H1 (cell line): Measurements from ENCODE around the gene RNF157. TPM values are rescaled to one million over a fixed set of nuclear protein-coding genes. Genes with fewer than 3 reads are reported as not detected.

Experiments used
- CTCF ChIA-PET: fragments of 300-600 bp; sonication (Branson Sonifier 250); formaldehyde crosslinking; loops from one replicate; lab custom pipeline; 2021; ENCODE audit not compliant: partially characterized antibody; lab: Charles Lee
- POLR2A ChIA-PET: fragments of 300-600 bp; sonication (Branson Sonifier 250); formaldehyde crosslinking; loops from one replicate; lab custom pipeline; 2021; ENCODE audit warnings: inconsistent platforms; ENCODE audit not compliant: partially characterized antibody; lab: Charles Lee
- DNase-seq, 2 experiments: peaks; one replicate each; pipeline versions ENCODE4 v3.0.0 to v3.0.0-alpha.2; 2010 to 2022; ENCODE audit warnings: low spot score in 2 of 2, low read depth in 1 of 2, mixed read lengths in 1 of 2
- FAIRE-seq: peaks from 2 replicates; lab custom pipeline; 2011; peaks lifted over from hg19 to GRCh38; lab: Jason Lieb, UNC
- H2AFZ ChIP-seq: 2 replicates; pipeline ENCODE4 v1.8.1; 2012; ENCODE audit warnings: low read length, inconsistent platforms
- H2AK5ac ChIP-seq: 2 replicates; pipeline ENCODE4 v1.6.1; 2013; ENCODE audit warnings: low read depth, low read length
- H2BK120ac ChIP-seq: replicated peaks from 2 replicates; pipeline ENCODE3; 2013; ENCODE audit warnings: low read depth, low read length, inconsistent platforms
- H2BK12ac ChIP-seq: 2 replicates; pipeline ENCODE4 v1.6.1; 2013; ENCODE audit warnings: low read depth, low read length
- H2BK15ac ChIP-seq: 2 replicates; pipeline ENCODE4 v1.6.1; 2013; ENCODE audit warnings: low read length
- H2BK20ac ChIP-seq: 2 replicates; pipeline ENCODE4 v1.6.1; 2013; ENCODE audit warnings: low read length
- H2BK5ac ChIP-seq: 2 replicates; pipeline ENCODE4 v1.6.1; 2013; ENCODE audit warnings: low read depth, low read length
- H3K14ac ChIP-seq: 2 replicates; pipeline ENCODE4 v1.6.1; 2013; ENCODE audit warnings: inconsistent platforms; ENCODE audit not compliant: insufficient read length
- H3K18ac ChIP-seq: 2 replicates; pipeline ENCODE4 v1.6.1; 2013; ENCODE audit warnings: low read length; ENCODE audit errors: extremely low read depth
- H3K23ac ChIP-seq: 2 replicates; pipeline ENCODE4 v1.6.1; 2013; ENCODE audit warnings: inconsistent platforms; ENCODE audit not compliant: insufficient read length
- H3K23me2 ChIP-seq: 2 replicates; pipeline ENCODE4 v1.6.1; 2013; ENCODE audit warnings: low read depth, low read length
- H3K27ac ChIP-seq: 2 replicates; pipeline ENCODE4 v1.6.1; 2011; ENCODE audit warnings: low read depth, low read length, inconsistent platforms
- H3K27me3 ChIP-seq, 4 experiments: replicated peaks in 1 of 4; 1 replicate in 1 of 4; 2 replicates in 3 of 4; pipeline versions ENCODE4 v1.6.1 to v1.8.1; 2011 to 2013; ENCODE audit warnings: low read length in 3 of 4, mild to moderate bottlenecking in 3 of 4, inconsistent platforms in 2 of 4, mixed read lengths in 2 of 4, moderate library complexity in 1 of 4; ENCODE audit not compliant: control insufficient read depth in 3 of 4, insufficient read depth in 3 of 4; ENCODE audit errors: extremely low read depth in 1 of 4
- H3K36me3 ChIP-seq, 4 experiments: 2 replicates each; pipeline versions ENCODE4 v1.6.1 to v1.8.1; 2011 to 2013; ENCODE audit warnings: mild to moderate bottlenecking in 4 of 4, low read length in 3 of 4, moderate library complexity in 2 of 4, control low read depth in 1 of 4, inconsistent platforms in 1 of 4; ENCODE audit not compliant: insufficient read depth in 4 of 4, control insufficient read depth in 2 of 4
- H3K4ac ChIP-seq: replicated peaks from 2 replicates; pipeline ENCODE3; 2013; ENCODE audit warnings: low read length, low read depth, mixed read lengths, inconsistent platforms; ENCODE audit not compliant: insufficient read length
- H3K4me1 ChIP-seq, 4 experiments: replicated peaks in 1 of 4; 1 replicate in 1 of 4; 2 replicates in 3 of 4; pipeline versions ENCODE4 v1.6.1 to v1.8.1; 2011 to 2013; ENCODE audit warnings: low read length in 3 of 4, inconsistent platforms in 2 of 4, mixed read lengths in 1 of 4; ENCODE audit not compliant: insufficient read depth in 4 of 4, control insufficient read depth in 3 of 4
- H3K4me2 ChIP-seq, 2 experiments: 2 replicates each; pipeline versions ENCODE4 v1.6.1 to v1.8.1; 2011 to 2013; ENCODE audit warnings: low read depth in 2 of 2, low read length in 2 of 2, control low read depth in 1 of 2, inconsistent platforms in 1 of 2, mild to moderate bottlenecking in 1 of 2; ENCODE audit not compliant: insufficient read depth in 1 of 2
- H3K4me3 ChIP-seq, 4 experiments: fragments of 200-600, 300-600 bp in 1 of 4; sonication (generic), shearing (Covaris generic), sonication (Bioruptor Twin) in 1 of 4; 2 replicates each; pipeline versions ENCODE4 v1.5.1 to v1.8.1; 2011 to 2016; ENCODE audit warnings: low read length in 4 of 4, low read depth in 3 of 4, control low read depth in 2 of 4, inconsistent platforms in 2 of 4, mild to moderate bottlenecking in 2 of 4, mixed read lengths in 1 of 4, moderate library complexity in 1 of 4; ENCODE audit not compliant: insufficient read depth in 2 of 4; ENCODE audit errors: extremely low read depth in 1 of 4
- H3K56ac ChIP-seq: replicated peaks from 2 replicates; pipeline ENCODE3; 2013; ENCODE audit warnings: low read depth, mild to moderate bottlenecking, mixed read lengths, low read length, inconsistent platforms; ENCODE audit not compliant: insufficient read length
- H3K79me1 ChIP-seq: 2 replicates; pipeline ENCODE4 v1.6.1; 2013; ENCODE audit warnings: low read depth, low read length, control low read depth
- H3K79me2 ChIP-seq, 2 experiments: 2 replicates each; pipeline versions ENCODE4 v1.6.1 to v1.8.1; 2012 to 2013; ENCODE audit warnings: low read length in 2 of 2, mild to moderate bottlenecking in 2 of 2, inconsistent platforms in 1 of 2; ENCODE audit not compliant: insufficient read depth in 2 of 2, control insufficient read depth in 1 of 2
- H3K9ac ChIP-seq, 4 experiments: replicated peaks in 1 of 4; 1 replicate in 1 of 4; 2 replicates in 3 of 4; pipeline versions ENCODE4 v1.6.1 to v1.8.1; 2011 to 2013; ENCODE audit warnings: low read depth in 3 of 4, low read length in 3 of 4, control low read depth in 2 of 4, mild to moderate bottlenecking in 2 of 4, moderate library complexity in 2 of 4, inconsistent platforms in 1 of 4; ENCODE audit errors: extremely low read depth in 1 of 4
- H3K9me3 ChIP-seq, 2 experiments: 2 replicates each; pipeline versions ENCODE4 v1.6.1 to v1.8.1; 2012 to 2013; ENCODE audit warnings: mild to moderate bottlenecking in 2 of 2, moderate library complexity in 2 of 2, control low read depth in 1 of 2, inconsistent platforms in 1 of 2, low read depth in 1 of 2, low read length in 1 of 2, mixed read lengths in 1 of 2; ENCODE audit not compliant: insufficient read depth in 2 of 2
- H4K20me1 ChIP-seq, 2 experiments: replicated peaks in 1 of 2; 2 replicates each; pipeline versions ENCODE3 to v1.8.1; 2011 to 2013; ENCODE audit warnings: inconsistent platforms in 2 of 2, low read length in 2 of 2, mild to moderate bottlenecking in 1 of 2; ENCODE audit not compliant: insufficient read depth in 2 of 2, control insufficient read depth in 1 of 2
- H4K5ac ChIP-seq: 2 replicates; pipeline ENCODE4 v1.6.1; 2013; ENCODE audit warnings: low read length, low read depth, mixed read lengths, inconsistent platforms; ENCODE audit not compliant: insufficient read length
- H4K8ac ChIP-seq: 2 replicates; pipeline ENCODE4 v1.8.0; 2013; ENCODE audit warnings: mild to moderate bottlenecking, moderate library complexity, low read length, inconsistent platforms; ENCODE audit not compliant: insufficient read depth; ENCODE audit errors: extremely low read depth
- H4K91ac ChIP-seq: replicated peaks from 2 replicates; pipeline ENCODE3; 2013; ENCODE audit warnings: low read length, mixed read lengths, inconsistent platforms; ENCODE audit not compliant: insufficient read length
- CTBP2 ChIP-seq: IDR thresholded peaks from 2 replicates; pipeline ENCODE4 v1.7.0; 2011; ENCODE audit warnings: borderline replicate concordance, mild to moderate bottlenecking, moderate library complexity, mixed read lengths, low read length; ENCODE audit not compliant: insufficient read depth, insufficient read length
- GTF2F1 ChIP-seq: IDR thresholded peaks from 2 replicates; pipeline ENCODE4 v1.6.1; 2012; ENCODE audit warnings: low read depth, low read length, improper control_type of control experiment, borderline replicate concordance
- JUN ChIP-seq: IDR thresholded peaks from 2 replicates; pipeline ENCODE4 v1.6.1; 2011; ENCODE audit warnings: low read depth, mild to moderate bottlenecking, improper control_type of control experiment, low read length
- TAF1 ChIP-seq: IDR thresholded peaks from 2 replicates; pipeline ENCODE4 v1.6.1; 2011; ENCODE audit warnings: mild to moderate bottlenecking, low read depth, low read length
- TCF12 ChIP-seq: IDR thresholded peaks from 2 replicates; pipeline ENCODE4 v1.6.1; 2011; ENCODE audit warnings: low read depth, mild to moderate bottlenecking, low read length
- polyA plus RNA-seq, 7 experiments: library from polyadenylated mRNA; depleted of rRNA in 3 of 7; stranded (reverse) in 5 of 7; unstranded in 2 of 7; fragments of >200 nt in 5 of 7; fragments of 200-250 nt in 2 of 7; gene quantifications; 1 replicate in 5 of 7; 2 replicates in 1 of 7; 4 replicates in 1 of 7; pipeline versions ENCODE4 v1.2.1 to v1.2.3, GENCODE V29; 2011 to 2013; ENCODE audit warnings: missing spikeins in 2 of 7, mixed read lengths in 2 of 7
- total RNA-seq: library from RNA; stranded (reverse); fragmentation: NEBNext Ultra II Directional; extraction: Animal tissue kit (Norgen Biotek cat#: 25700); gene quantifications from 2 replicates; pipeline ENCODE4 v1.2.1, GENCODE V29; 2021

RNF157 gene
- total and polyA plus RNA-seq, 2 of the 8 experiments (the other 6 are each of a cell fraction or from before 2014, with no cell fraction given) = 13.4 to 16.7 TPM

DNA sequence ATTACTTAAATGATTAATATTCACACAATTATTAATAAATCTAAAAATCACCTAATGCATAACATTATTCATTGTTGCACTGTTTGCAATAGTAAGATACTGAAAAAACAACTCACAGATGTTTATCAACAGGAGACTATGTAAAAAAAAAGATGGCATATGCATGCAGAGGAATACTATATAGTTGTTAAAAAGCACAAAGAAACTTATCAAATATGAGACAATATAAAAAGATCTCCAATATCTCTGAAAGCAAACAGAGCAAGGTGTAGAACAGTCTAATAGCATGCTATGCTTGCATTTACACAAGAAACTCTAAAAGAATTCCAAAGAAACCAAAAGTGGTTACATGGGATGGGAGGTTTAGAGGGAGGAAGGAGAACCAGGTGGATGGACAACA lies 3.7 kb downstream of the RNF157 start:
- Histone ChIP-seq H3K23ac (no peak overlapping the region), H2BK5ac (no peak overlapping the region), H3K23me2 (peaks cover 11% of the 10 kb centered on the region), H3K4me2 (no peak overlapping the region), H2BK120ac (no peak overlapping the region), H3K4ac (no peak overlapping the region), H3K27me3 (peaks cover 5 to 31% (median 21%) of the 10 kb centered on the region in 4 experiments), H2BK20ac (no peak overlapping the region), H3K14ac (no peak overlapping the region), H2BK15ac (no peak overlapping the region), H4K91ac (no peak overlapping the region), H4K20me1 (no peaks in the 10 kb centered on the region), H3K4me3 (no peak overlapping the region), H3K56ac (no peak overlapping the region), H3K4me1 (peaks cover 0 to 6% (median 4%) of the 10 kb centered on the region in 4 experiments; a peak in 5 of 7 replicates), H3K9ac (no peak overlapping the region), H3K36me3 (no peaks in the 10 kb centered on the region), H3K79me2 (0 out of 4 replicates have a peak, but pooled peaks cover 0 to 2% of the 10 kb centered on the region in 2 experiments), H2AK5ac (no peak overlapping the region), H3K9me3 (no peaks in the 10 kb centered on the region), H3K18ac (no peak overlapping the region), H3K79me1 (no peaks in the 10 kb centered on the region), H2AFZ (no peak overlapping the region), H4K5ac (no peak overlapping the region), H2BK12ac (no peak overlapping the region), H3K27ac (no peak overlapping the region), H4K8ac (no peak overlapping the region)
- POLR2A ChIA-PET = no interaction called here
- DNase-seq (no peak), FAIRE-seq (no peak)
- CTCF ChIA-PET = interaction anchor here (1.1 to 2.4 kb wide), 2 partner anchors 55 to 156 kb away, joined by 3 to 19 read pairs; no protein-coding TSS in a partner anchor
- no peak for TF ChIP-seq JUN
- no peak for TF ChIP-seq TCF12
- no peak for TF ChIP-seq GTF2F1
- no peak for TF ChIP-seq CTBP2
- no peak for TF ChIP-seq TAF1
